Fibroblast of skin of abdomen (primary cell): ENCODE measurements around the gene SLC66A1.

Experiments
- DNase-seq: peaks from one replicate; pipeline ENCODE4 v3.0.0-alpha.2; 2013

The SLC66A1 gene

DNA sequence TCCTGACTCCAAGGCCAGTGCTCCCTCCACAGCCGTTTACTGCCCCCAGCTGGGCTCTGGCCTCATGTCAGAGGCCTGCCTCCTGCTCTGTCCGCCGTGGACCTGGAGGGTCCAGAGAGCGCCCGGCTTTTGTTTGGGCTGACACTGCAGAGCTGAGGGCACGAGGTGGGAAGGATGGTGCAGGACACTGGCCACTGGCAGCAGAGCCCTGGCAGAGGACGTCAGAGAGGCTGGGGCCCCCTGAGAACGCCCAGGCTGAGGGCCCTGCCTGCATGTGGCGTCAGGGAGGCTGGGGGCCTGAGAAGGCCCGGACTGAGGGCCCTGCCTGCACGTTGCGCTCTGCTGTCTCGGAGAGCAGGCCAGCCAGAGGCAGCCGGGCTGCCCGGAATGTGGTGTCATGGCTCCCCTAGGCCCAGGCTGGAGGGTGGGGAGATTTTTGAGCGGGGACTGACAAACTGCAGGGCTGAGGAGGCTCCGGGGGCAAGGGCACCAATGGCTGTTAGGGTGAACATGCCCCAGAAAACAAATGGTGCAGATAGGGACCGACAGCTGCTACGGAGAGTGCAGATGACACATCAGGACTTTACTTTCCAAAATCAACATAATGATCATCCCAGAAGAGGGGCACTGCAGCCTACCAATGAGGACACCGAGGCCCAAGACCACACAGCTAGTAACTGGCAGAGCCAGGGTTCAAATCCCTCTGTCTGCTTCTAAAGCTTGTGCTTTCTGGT is 31.7 kb downstream of the SLC66A1 start:
- no peak for DNase-seq

DNA sequence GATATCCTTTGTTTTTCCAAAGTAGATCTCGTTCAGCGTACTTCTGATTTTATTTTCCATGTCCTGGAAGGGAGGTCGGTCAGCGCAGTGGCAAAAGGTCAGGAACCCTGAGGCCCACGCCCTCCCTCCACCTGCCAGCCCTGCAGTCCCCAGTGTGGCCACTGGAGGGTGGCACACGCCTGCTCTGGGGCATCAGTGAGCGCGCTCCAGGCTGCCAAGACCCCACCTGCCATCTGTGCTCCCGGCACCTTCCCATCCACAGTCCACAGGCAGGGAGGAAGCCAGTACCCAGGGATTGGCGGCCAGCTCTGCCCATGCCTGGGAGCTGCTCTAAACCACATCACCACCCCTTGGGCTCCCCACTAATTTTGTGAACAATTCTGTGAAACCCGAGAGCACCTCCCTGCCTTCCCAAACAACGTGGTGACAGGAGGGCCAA is 32.3 kb downstream of the SLC66A1 start:
- DNase-seq, result peak; percentile 14

- no peak for DNase-seq
These were observed 32.7 kb downstream of the SLC66A1 start for GRCh38 chr1:19344831-19345230.

DNA sequence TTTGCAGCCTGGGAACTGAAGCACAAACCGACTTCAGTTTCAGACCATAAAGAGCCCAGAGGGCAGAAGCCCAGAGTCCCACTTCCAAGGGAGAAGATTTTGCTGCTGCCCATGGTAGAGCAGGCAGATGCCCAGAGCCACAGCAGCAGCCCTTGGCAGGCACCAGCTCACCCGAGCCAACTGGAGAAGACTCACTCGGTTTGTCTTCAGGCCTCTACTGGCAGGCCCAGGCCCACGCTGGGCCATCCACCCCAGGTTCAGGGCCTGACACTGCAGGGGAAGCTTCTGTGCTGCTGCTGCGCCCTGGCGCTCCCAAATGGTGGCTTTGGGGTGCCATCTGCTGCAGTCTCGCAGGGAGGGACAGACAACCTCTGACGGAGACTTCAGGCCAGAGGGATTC is 33.3 kb downstream of the SLC66A1 start:
- DNase-seq, result no peak

DNA sequence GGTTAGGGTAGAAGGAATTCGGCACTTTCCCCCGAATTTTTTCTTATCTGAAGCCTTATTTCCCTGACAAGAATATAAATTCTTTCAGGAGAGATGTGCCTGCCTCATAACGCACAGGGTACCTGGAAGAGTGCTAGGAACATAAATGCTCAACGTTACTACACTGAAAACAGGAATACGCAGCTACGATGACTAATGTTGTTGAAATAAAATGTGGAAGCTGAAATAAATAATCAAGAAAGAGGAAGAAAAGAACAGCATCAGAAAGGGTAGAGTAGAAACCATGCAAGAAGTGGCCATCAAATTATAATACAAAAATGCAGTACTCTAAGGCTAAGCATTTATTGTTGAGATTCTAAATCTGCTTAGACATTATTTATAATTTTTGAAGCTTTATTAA is 33.9 kb downstream of the SLC66A1 start:
- no peak for DNase-seq

GRCh38 chr1:19347533-19348172 is 35.5 kb downstream of the SLC66A1 start:
- no peak for DNase-seq

GRCh38 chr1:19348441-19349198 is 36.5 kb downstream of the SLC66A1 start:
- no peak for DNase-seq

DNA sequence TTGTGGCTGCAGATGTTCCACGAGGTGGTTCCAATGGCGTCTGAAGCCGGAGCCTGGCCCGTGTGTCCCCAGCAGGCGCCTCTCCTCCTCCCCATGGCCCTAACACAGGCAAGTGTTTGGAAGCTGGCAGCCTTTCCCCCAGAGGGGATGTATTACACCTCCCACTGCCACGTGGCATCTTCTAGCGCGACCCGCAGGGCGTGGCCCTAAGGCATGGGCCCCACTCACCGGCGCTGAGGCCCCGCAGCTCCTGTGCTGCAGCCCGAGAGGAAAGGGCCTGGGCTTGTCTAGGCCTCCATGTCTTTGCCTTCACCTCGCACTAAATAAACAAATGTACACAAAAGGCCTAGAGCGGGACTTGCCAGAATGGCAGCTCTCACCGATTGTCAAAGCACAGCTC is 37.9 kb downstream of the SLC66A1 start:
- DNase-seq, result no peak

DNA sequence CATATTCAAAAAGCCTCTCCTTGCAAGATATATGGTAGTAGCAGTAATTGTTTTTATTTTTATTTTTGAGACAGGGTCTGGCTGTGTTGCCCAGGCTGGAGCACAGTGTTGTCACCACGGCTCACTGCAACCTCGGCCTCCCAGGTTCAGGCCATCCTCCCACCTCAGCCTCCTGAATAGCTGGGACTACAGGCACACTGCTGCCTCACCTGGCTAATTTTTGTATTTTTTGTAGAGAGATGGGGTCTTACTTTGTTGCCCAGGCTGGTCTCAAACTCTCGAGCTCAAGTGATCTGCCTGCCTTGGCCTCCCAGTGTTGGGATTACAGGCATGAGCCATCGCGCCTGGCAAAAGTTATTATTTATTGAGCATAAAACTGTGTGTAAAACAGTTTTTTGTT is 38.4 kb downstream of the SLC66A1 start:
- no peak for DNase-seq

DNA sequence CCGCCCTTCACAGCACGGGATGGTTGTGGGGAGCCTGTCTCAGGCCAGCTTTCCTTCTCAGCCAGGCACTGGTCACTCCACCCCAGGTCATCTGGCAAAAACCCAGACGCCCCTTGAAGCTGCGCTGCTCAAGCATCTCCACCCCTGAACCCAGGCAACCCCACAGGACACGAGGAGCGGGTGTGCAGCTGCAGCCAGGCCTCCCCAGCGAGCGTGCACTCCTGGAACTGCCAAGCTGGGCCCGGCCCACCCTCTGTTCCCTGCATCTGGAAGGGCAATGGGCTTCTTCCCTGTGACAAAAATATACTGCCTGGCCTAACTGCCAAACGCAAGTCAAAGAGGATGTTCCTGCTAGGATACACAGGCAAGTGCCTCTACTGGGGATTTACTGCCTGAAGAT is 39.7 kb downstream of the SLC66A1 start:
- no peak for DNase-seq

GRCh38 chr1:19352839-19353238 is 40.7 kb downstream of the SLC66A1 start:
- DNase-seq, result no peak

- DNase-seq, result no peak
These were observed 41.5 kb downstream of the SLC66A1 start for GRCh38 chr1:19353596-19353995.

GRCh38 chr1:19354531-19354981 is 42.4 kb downstream of the SLC66A1 start:
- no peak for DNase-seq

DNA sequence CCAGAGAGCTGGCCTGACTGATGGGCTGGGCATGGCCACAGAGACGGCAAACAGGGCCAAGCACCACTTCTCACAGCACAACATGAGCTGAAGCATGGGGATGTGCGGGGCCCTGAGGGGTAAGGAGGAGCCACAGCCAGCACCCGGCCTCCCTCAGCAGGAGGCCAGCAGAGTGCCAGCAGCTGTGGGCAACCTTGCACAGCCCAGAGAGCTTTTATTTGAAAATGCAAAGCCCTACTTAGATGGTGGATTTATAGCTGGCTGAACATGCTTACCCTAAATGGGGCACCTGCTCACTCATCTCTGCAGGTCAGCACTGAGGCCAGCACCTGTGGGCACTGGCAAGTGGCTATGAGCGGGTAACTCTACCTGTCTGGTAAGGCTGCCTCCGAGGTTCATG is 44.1 kb downstream of the SLC66A1 start:
- DNase-seq, result no peak

DNA sequence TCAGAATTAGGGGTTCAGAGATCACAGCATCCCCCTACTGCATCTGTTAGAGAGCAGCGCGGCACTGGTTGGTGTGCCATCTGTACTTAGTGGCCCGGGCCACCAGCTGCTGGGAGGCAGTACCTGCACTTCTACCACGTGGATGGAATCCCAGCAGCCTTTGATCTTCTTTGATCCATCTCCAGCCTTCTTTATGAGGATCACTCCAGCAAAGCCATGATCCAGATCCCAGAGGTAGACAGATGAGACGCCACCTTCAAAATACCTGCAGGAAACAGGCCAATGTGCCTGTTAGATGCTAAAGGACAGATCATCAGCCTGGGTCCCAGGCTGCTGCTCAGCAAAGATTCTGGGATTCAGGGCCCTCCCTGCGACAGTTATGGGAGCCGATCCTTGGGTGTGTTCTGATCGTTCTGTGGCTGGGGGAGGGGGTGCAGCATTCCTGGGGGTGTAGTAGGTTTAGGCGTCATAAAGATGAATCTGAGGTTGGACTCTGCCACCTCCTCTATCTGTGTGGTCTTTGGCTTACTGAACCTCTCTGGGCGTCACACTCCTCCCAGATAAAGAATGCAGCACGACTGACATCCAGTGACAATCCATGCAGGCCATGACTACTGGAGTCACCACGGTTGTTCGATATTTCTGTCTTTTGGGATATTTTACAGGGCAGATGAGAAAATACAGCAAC is 45.3 kb downstream of the SLC66A1 start:
- no peak for DNase-seq

GRCh38 chr1:19358710-19359109 is 46.6 kb downstream of the SLC66A1 start:
- no peak for DNase-seq

DNA sequence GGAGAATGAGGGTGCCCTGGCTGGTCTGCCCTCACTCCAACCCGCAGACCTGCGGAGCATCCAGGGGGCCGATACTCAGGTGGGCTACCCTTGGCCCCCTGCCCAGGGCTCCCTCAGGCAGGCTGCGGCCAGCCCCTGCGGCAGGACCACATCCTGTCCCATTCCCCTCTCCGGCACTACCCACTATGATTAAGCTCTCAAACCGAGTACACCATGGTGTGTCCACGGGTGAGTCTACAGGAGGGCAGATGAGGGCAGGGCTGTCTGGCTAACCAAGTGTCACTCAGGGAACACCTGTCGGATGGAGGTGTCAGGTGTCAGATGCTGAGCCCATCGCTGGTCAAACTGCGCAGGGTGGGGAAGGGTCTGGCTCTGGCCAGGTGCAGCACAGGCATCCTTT is 47.2 kb downstream of the SLC66A1 start:
- no peak for DNase-seq

GRCh38 chr1:19360016-19360415 is 47.9 kb downstream of the SLC66A1 start:
- DNase-seq, result no peak

DNA sequence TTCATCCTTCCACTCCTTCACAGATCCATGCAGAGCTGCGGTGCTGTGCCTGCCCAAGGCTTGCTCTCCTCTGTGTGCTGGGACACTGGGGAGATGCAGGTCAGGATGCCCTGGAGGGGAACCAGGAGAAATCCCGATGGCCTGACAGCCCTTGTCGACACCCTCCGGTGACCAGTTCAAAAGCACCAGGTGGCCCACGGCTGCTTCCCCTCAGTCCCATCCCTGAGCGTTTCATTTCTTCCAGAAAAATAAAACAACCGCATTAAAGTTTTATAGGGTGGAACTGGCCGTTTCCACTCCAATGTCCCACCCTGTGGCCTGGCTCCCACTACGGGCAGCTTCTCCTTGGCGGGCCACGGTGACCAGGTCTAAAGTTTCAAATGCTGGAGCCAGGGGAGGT is 48.3 kb downstream of the SLC66A1 start:
- no peak for DNase-seq

- DNase-seq, result no peak
These were observed 48.9 kb downstream of the SLC66A1 start for GRCh38 chr1:19360843-19361610.

DNA sequence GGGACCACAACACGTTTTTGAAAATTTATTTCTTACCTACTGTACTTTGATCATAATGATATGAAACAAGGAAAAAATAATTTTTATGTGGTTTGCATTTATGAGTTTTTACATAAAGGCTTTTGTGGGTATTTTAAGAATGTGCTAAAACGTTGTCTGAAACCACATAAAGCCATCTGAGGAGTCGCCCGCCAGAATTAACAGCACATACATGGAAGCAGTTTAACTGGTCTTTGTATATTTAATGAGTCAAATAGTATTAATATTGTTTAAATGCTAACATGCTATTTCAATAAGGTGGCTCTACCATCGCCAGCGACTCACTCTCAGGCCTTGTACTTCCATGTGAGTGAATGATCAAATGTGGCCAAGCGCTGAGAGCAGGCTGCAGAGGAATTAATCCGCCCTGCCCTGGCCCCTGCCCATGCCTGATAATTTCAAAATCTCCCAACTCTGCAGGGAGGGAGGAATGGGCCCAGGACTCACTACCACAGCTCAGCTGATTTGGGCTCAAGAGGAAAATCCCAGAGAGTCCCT is 49.6 kb downstream of the SLC66A1 start:
- peak; percentile 44 for DNase-seq
